Measurements from ENCODE around the gene ZSCAN21.

The ZSCAN21 gene

GRCh38 chr7:100061518-100062193 lies 12.1 kb downstream of the ZSCAN21 start:
- Histone ChIP-seq H3K4me3 (ENCODE audit: low read length) (no peak overlapping the region), H3K9me3 (ENCODE audit: control insufficient read depth, low read length) (no peaks in the 10 kb centered on the region), H3K36me3 (ENCODE audit: control insufficient read depth, insufficient read depth, low read length, severe bottlenecking) (peaks cover 56% of the 10 kb centered on the region), H3K27me3 (replicated peaks; ENCODE audit: control insufficient read depth, insufficient read depth, low read length) (no peaks in the 10 kb centered on the region), H3K4me1 (ENCODE audit: control insufficient read depth, insufficient read depth, low read length) (peaks cover 11% of the 10 kb centered on the region), H3K9ac (ENCODE audit: low read length) (no peak overlapping the region)
- DNase-seq (ENCODE audit: low read depth) = no peak

- no peaks in the 10 kb centered on the region for H3K9me3 ChIP-seq (ENCODE audit: control insufficient read depth, low read length)
- H3K4me3 ChIP-seq (ENCODE audit: low read length) = no peak overlapping the region
- DNase-seq (ENCODE audit: low read depth) = no peak
- H3K36me3 ChIP-seq (ENCODE audit: control insufficient read depth, insufficient read depth, low read length, severe bottlenecking) = peaks cover 45% of the 10 kb centered on the region
- peaks cover 11% of the 10 kb centered on the region for H3K4me1 ChIP-seq (ENCODE audit: control insufficient read depth, insufficient read depth, low read length)
- no peaks in the 10 kb centered on the region for H3K27me3 ChIP-seq (replicated peaks; ENCODE audit: control insufficient read depth, insufficient read depth, low read length)
- H3K9ac ChIP-seq (ENCODE audit: low read length) = no peak overlapping the region
These were observed 13.8 kb downstream of the ZSCAN21 start for GRCh38 chr7:100063376-100063775.

GRCh38 chr7:100064162-100064561 lies 14.6 kb downstream of the ZSCAN21 start:
- Histone ChIP-seq H3K9me3 (ENCODE audit: control insufficient read depth, low read length) (no peaks in the 10 kb centered on the region), H3K27me3 (replicated peaks; ENCODE audit: control insufficient read depth, insufficient read depth, low read length) (no peaks in the 10 kb centered on the region), H3K4me1 (ENCODE audit: control insufficient read depth, insufficient read depth, low read length) (peaks cover 11% of the 10 kb centered on the region), H3K36me3 (ENCODE audit: control insufficient read depth, insufficient read depth, low read length, severe bottlenecking) (peaks cover 41% of the 10 kb centered on the region), H3K4me3 (ENCODE audit: low read length) (no peak overlapping the region), H3K9ac (ENCODE audit: low read length) (no peak overlapping the region)
- DNase-seq (ENCODE audit: low read depth) = no peak

GRCh38 chr7:100065452-100066186 lies 16.0 kb downstream of the ZSCAN21 start:
- H3K36me3 ChIP-seq (ENCODE audit: control insufficient read depth, insufficient read depth, low read length, severe bottlenecking) = peaks cover 49% of the 10 kb centered on the region
- peak; percentile 92 for DNase-seq (ENCODE audit: low read depth)
- peaks cover 12% of the 10 kb centered on the region for H3K9me3 ChIP-seq (ENCODE audit: control insufficient read depth, low read length)
- H3K4me3 ChIP-seq (ENCODE audit: low read length) = no peak overlapping the region
- no peaks in the 10 kb centered on the region for H3K27me3 ChIP-seq (replicated peaks; ENCODE audit: control insufficient read depth, insufficient read depth, low read length)
- H3K4me1 ChIP-seq (ENCODE audit: control insufficient read depth, insufficient read depth, low read length) = peaks cover 11% of the 10 kb centered on the region
- no peak overlapping the region for H3K9ac ChIP-seq (ENCODE audit: low read length)

- no peak overlapping the region for H3K9ac ChIP-seq (ENCODE audit: low read length)
- no peak for DNase-seq (ENCODE audit: low read depth)
- H3K36me3 ChIP-seq (ENCODE audit: control insufficient read depth, insufficient read depth, low read length, severe bottlenecking) = peaks cover 57% of the 10 kb centered on the region
- peaks cover 25% of the 10 kb centered on the region for H3K9me3 ChIP-seq (ENCODE audit: control insufficient read depth, low read length)
- H3K27me3 ChIP-seq (replicated peaks; ENCODE audit: control insufficient read depth, insufficient read depth, low read length) = no peaks in the 10 kb centered on the region
- peaks cover 11% of the 10 kb centered on the region for H3K4me1 ChIP-seq (ENCODE audit: control insufficient read depth, insufficient read depth, low read length)
- H3K4me3 ChIP-seq (ENCODE audit: low read length) = no peak overlapping the region
These were observed 17.4 kb downstream of the ZSCAN21 start for GRCh38 chr7:100066953-100067352.

- Histone ChIP-seq H3K4me3 (ENCODE audit: low read length) (peak overlapping the region; percentile 59), H3K36me3 (ENCODE audit: control insufficient read depth, insufficient read depth, low read length, severe bottlenecking) (peaks cover 68% of the 10 kb centered on the region)
These were observed 20.4 kb downstream of the ZSCAN21 start for GRCh38 chr7:100069991-100070390.

GRCh38 chr7:100071018-100071723 lies 21.6 kb downstream of the ZSCAN21 start:
- Histone ChIP-seq H3K9me3 (ENCODE audit: control insufficient read depth, low read length) (peaks cover 37% of the 10 kb centered on the region), H3K36me3 (ENCODE audit: control insufficient read depth, insufficient read depth, low read length, severe bottlenecking) (peaks cover 80% of the 10 kb centered on the region), H3K4me3 (ENCODE audit: low read length) (peak overlapping the region; percentile 59), H3K27me3 (replicated peaks; ENCODE audit: control insufficient read depth, insufficient read depth, low read length) (no peaks in the 10 kb centered on the region), H3K9ac (ENCODE audit: low read length) (no peak overlapping the region), H3K4me1 (ENCODE audit: control insufficient read depth, insufficient read depth, low read length) (peaks cover 2% of the 10 kb centered on the region)
- DNase-seq (ENCODE audit: low read depth) = no peak

More at GRCh38 chr7:100069991-100070390, 20.4 kb downstream of the ZSCAN21 start:
- Histone ChIP-seq H3K9me3 (ENCODE audit: control insufficient read depth, low read length) (peaks cover 37% of the 10 kb centered on the region), H3K27me3 (replicated peaks; ENCODE audit: control insufficient read depth, insufficient read depth, low read length) (no peaks in the 10 kb centered on the region), H3K4me1 (ENCODE audit: control insufficient read depth, insufficient read depth, low read length) (peaks cover 11% of the 10 kb centered on the region), H3K9ac (ENCODE audit: low read length) (no peak overlapping the region)
- DNase-seq (ENCODE audit: low read depth) = no peak

GRCh38 chr7:100072462-100072861 lies 22.9 kb downstream of the ZSCAN21 start:
- Histone ChIP-seq H3K9ac (ENCODE audit: low read length) (no peak overlapping the region), H3K9me3 (ENCODE audit: control insufficient read depth, low read length) (peaks cover 37% of the 10 kb centered on the region), H3K27me3 (replicated peaks; ENCODE audit: control insufficient read depth, insufficient read depth, low read length) (no peaks in the 10 kb centered on the region), H3K4me3 (ENCODE audit: low read length) (peak overlapping the region; percentile 59), H3K36me3 (ENCODE audit: control insufficient read depth, insufficient read depth, low read length, severe bottlenecking) (peaks cover 90% of the 10 kb centered on the region), H3K4me1 (ENCODE audit: control insufficient read depth, insufficient read depth, low read length) (no peaks in the 10 kb centered on the region)
- DNase-seq (ENCODE audit: low read depth) = no peak

GRCh38 chr7:100074841-100075240 lies 25.3 kb downstream of the ZSCAN21 start:
- Histone ChIP-seq H3K36me3 (ENCODE audit: control insufficient read depth, insufficient read depth, low read length, severe bottlenecking) (peaks cover 87% of the 10 kb centered on the region), H3K9ac (ENCODE audit: low read length) (no peak overlapping the region), H3K27me3 (replicated peaks; ENCODE audit: control insufficient read depth, insufficient read depth, low read length) (no peaks in the 10 kb centered on the region), H3K4me3 (ENCODE audit: low read length) (no peak overlapping the region), H3K4me1 (ENCODE audit: control insufficient read depth, insufficient read depth, low read length) (peaks cover 8% of the 10 kb centered on the region), H3K9me3 (ENCODE audit: control insufficient read depth, low read length) (peaks cover 33% of the 10 kb centered on the region)
- DNase-seq (ENCODE audit: low read depth) = no peak

- no peak overlapping the region for H3K4me3 ChIP-seq (ENCODE audit: low read length)
These were observed 25.8 kb downstream of the ZSCAN21 start for GRCh38 chr7:100075418-100075817.

GRCh38 chr7:100077205-100077604 lies 27.6 kb downstream of the ZSCAN21 start:
- Histone ChIP-seq H3K4me3 (ENCODE audit: low read length) (no peak overlapping the region), H3K9me3 (ENCODE audit: control insufficient read depth, low read length) (peaks cover 10% of the 10 kb centered on the region), H3K27me3 (replicated peaks; ENCODE audit: control insufficient read depth, insufficient read depth, low read length) (no peaks in the 10 kb centered on the region), H3K36me3 (ENCODE audit: control insufficient read depth, insufficient read depth, low read length, severe bottlenecking) (peaks cover 63% of the 10 kb centered on the region), H3K4me1 (ENCODE audit: control insufficient read depth, insufficient read depth, low read length) (peaks cover 15% of the 10 kb centered on the region), H3K9ac (ENCODE audit: low read length) (no peak overlapping the region)
- DNase-seq (ENCODE audit: low read depth) = no peak

More at GRCh38 chr7:100075418-100075817, 25.8 kb downstream of the ZSCAN21 start:
- no peak overlapping the region for H3K9ac ChIP-seq (ENCODE audit: low read length)
- peaks cover 28% of the 10 kb centered on the region for H3K9me3 ChIP-seq (ENCODE audit: control insufficient read depth, low read length)
- no peak for DNase-seq (ENCODE audit: low read depth)
- H3K36me3 ChIP-seq (ENCODE audit: control insufficient read depth, insufficient read depth, low read length, severe bottlenecking) = peaks cover 81% of the 10 kb centered on the region
- H3K27me3 ChIP-seq (replicated peaks; ENCODE audit: control insufficient read depth, insufficient read depth, low read length) = no peaks in the 10 kb centered on the region
- peaks cover 14% of the 10 kb centered on the region for H3K4me1 ChIP-seq (ENCODE audit: control insufficient read depth, insufficient read depth, low read length)
